Myocyte (in vitro differentiated cells): ENCODE measurements around the gene USP17L15. TPM values are rescaled to one million over a fixed set of nuclear protein-coding genes. Genes with fewer than 3 reads are reported as not detected.
"Not testable (repeated sequence)": the region's sequence is repeated elsewhere in the genome, so short reads cannot be mapped to it uniquely, and the experiment has no call there.

ENCODE experiments used
- DNase-seq: peaks from one replicate; pipeline ENCODE4 v3.0.0-alpha.2; 2012; ENCODE audit warnings: low read depth
- polyA plus RNA-seq: library from polyadenylated mRNA; unstranded; fragments of >200 nt; gene quantifications from one replicate; pipeline ENCODE4 v1.2.1, GENCODE V29; 2012; ENCODE audit warnings: missing spikeins
- total RNA-seq: library from RNA; depleted of rRNA; stranded (reverse); fragments of >200 nt; gene quantifications from 2 replicates; pipeline ENCODE4 v1.2.3, GENCODE V29; 2014

USP17L15 gene, protein sequence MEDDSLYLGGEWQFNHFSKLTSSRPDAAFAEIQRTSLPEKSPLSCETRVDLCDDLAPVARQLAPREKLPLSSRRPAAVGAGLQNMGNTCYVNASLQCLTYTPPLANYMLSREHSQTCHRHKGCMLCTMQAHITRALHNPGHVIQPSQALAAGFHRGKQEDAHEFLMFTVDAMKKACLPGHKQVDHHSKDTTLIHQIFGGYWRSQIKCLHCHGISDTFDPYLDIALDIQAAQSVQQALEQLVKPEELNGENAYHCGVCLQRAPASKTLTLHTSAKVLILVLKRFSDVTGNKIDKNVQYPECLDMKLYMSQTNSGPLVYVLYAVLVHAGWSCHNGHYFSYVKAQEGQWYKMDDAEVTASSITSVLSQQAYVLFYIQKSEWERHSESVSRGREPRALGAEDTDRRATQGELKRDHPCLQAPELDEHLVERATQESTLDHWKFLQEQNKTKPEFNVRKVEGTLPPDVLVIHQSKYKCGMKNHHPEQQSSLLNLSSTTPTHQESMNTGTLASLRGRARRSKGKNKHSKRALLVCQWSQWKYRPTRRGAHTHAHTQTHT
- total RNA-seq = not detected in 2 replicates
- not detected for polyA plus RNA-seq

DNA sequence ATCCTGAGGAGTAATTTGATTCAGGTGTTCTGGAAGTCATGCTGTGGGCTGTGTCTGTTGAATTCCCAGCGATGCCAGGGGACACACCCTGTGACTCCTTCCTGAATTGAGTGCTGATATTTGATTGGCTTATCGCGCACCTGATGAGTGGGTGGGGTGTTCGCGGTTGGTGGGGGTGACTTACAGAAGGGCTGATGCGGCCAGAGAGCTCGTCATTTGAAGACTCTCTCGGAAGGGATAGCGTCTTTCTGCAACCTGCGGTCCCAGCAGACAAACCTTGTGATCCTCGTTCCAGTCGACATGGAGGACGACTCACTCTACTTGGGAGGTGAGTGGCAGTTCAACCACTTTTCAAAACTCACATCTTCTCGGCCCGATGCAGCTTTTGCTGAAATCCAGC is at the start of gene USP17L15:
USP17L15 (plus strand) TSS at position 301 of the 400 bp plus-strand sequence; CDS start at position 301, 0 bp downstream.
- not testable (repeated sequence) for DNase-seq

DNA sequence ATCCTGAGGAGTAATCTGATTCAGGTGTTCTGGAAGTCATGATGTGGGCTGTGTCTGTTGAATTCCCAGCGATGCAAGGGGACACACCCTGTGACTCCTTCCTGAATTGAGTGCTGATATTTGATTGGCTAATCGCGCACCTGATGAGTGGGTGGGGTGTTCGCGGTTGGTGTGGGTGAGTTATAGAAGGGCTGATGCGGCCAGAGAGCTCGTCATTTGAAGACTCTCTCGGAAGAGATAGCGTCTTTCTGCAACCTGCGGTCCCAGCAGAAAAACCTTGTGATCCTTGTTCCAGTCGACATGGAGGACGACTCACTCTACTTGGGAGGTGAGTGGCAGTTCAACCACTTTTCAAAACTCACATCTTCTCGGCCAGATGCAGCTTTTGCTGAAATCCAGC is 23.8 kb upstream of the USP17L15 start, which contains the start of gene USP17L10:
USP17L10 (plus strand) TSS at position 301 of the 400 bp plus-strand sequence; CDS start at position 301, 0 bp downstream.
- DNase-seq = not testable (repeated sequence)

DNA sequence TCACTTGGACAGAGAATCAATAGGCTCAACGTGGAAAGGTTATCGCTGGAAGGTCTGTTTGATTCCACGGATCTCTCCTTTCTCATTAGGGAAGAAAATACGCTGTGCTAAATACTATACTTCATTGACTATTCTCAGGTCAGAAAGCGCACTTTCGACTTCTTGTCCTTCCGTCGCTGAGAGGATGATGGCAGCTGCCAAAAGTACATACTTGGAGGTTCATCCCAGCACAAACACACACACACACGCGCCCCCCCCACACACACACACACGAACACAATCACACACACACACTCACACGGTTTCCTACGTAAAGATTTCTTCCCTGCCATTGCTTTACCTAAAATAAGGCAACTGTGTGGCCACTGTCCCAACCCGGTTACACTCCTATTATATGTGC is 19.5 kb upstream of the USP17L15 start:
- not testable (repeated sequence) for DNase-seq

DNA sequence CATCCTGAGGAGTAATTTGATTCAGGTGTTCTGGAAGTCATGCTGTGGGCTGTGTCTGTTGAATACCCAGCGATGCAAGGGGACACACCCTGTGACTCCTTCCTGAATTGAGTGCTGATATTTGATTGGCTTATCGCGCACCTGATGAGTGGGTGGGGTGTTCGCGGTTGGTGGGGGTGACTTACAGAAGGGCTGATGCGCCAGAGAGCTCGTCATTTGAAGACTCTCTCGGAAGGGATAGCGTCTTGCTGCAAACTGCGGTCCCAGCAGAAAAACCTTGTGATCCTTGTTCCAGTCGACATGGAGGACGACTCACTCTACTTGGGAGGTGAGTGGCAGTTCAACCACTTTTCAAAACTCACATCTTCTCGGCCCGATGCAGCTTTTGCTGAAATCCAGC is 19.1 kb upstream of the USP17L15 start, which contains the start of gene USP17L11:
USP17L11 (plus strand) TSS at position 301 of the 400 bp plus-strand sequence; CDS start at position 301, 0 bp downstream.
- not testable (repeated sequence) for DNase-seq

DNA sequence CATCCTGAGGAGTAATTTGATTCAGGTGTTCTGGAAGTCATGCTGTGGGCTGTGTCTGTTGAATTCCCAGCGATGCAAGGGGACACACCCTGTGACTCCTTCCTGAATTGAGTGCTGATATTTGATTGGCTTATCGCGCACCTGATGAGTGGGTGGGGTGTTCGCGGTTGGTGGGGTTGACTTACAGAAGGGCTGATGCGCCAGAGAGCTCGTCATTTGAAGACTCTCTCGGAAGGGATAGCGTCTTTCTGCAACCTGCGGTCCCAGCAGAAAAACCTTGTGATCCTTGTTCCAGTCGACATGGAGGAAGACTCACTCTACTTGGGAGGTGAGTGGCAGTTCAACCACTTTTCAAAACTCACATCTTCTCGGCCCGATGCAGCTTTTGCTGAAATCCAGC is 14.3 kb upstream of the USP17L15 start, which contains the start of gene USP17L12:
USP17L12 (plus strand) TSS at position 301 of the 400 bp plus-strand sequence; CDS start at position 301, 0 bp downstream.
- not testable (repeated sequence) for DNase-seq

DNA sequence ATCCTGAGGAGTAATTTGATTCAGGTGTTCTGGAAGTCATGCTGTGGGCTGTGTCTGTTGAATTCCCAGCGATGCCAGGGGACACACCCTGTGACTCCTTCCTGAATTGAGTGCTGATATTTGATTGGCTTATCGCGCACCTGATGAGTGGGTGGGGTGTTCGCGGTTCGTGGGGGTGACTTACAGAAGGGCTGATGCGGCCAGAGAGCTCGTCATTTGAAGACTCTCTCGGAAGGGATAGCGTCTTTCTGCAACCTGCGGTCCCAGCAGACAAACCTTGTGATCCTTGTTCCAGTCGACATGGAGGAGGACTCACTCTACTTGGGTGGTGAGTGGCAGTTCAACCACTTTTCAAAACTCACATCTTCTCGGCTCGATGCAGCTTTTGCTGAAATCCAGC is 9.6 kb upstream of the USP17L15 start, which contains the start of gene USP17L13:
USP17L13 (plus strand) TSS at position 301 of the 400 bp plus-strand sequence; CDS start at position 301, 0 bp downstream.
- DNase-seq = not testable (repeated sequence)

DNA sequence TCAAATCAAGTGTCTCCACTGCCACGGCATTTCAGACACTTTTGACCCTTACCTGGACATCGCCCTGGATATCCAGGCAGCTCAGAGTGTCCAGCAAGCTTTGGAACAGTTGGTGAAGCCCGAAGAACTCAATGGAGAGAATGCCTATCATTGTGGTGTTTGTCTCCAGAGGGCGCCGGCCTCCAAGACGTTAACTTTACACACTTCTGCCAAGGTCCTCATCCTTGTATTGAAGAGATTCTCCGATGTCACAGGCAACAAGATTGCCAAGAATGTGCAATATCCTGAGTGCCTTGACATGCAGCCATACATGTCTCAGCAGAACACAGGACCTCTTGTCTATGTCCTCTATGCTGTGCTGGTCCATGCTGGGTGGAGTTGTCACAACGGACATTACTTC is 3.9 kb upstream of the USP17L15 start:
- not testable (repeated sequence) for DNase-seq

DNA sequence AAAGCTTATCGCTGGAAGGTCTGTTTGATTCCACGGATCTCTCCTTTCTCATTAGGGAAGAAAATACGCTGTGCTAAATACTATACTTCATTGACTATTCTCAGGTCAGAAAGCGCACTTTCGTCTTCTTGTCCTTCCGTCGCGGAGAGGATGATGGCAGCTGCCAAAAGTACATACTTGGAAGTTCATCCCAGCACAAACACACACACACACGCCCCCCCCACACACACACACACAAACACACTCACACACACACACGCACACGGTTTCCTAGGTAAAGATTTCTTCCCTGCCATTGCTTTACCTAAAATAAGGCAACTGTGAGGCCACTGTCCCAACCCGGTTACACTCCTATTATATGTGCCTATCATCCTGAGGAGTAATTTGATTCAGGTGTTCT is 4.3 kb downstream of the USP17L15 start:
- not testable (repeated sequence) for DNase-seq

DNA sequence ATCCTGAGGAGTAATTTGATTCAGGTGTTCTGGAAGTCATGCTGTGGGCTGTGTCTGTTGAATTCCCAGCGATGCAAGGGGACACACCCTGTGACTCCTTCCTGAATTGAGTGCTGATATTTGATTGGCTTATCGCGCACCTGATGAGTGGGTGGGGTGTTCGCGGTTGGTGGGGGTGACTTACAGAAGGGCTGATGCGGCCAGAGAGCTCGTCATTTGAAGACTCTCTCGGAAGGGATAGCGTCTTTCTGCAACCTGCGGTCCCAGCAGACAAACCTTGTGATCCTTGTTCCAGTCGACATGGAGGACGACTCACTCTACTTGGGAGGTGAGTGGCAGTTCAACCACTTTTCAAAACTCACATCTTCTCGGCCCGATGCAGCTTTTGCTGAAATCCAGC is 9.4 kb downstream of the USP17L15 start, which contains the start of gene USP17L17:
USP17L17 (plus strand) TSS at position 301 of the 400 bp plus-strand sequence; CDS start at position 301, 0 bp downstream.
- DNase-seq = not testable (repeated sequence)

DNA sequence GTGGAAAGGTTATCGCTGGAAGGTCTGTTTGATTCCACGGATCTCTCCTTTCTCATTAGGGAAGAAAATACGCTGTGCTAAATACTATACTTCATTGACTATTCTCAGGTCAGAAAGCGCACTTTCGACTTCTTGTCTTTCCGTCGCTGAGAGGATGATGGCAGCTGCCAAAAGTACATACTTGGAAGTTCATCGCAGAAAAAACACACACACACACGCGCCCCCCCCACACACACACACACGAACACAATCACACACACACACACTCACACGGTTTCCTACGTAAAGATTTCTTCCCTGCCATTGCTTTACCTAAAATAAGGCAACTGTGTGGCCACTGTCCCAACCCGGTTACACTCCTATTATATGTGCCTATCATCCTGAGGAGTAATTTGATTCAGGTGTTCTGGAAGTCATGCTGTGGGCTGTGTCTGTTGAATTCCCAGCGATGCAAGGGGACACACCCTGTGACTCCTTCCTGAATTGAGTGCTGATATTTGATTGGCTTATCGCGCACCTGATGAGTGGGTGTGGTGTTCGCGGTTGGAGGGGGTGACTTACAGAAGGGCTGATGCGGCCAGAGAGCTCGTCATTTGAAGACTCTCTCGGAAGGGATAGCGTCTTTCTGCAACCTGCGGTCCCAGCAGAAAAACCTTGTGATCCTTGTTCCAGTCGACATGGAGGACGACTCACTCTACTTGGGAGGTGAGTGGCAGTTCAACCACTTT is 13.9 kb downstream of the USP17L15 start, which contains the start of gene USP17L18:
USP17L18 (plus strand) TSS at position 678 of the 728 bp plus-strand sequence; CDS start at position 678, 0 bp downstream.
- not testable (repeated sequence) for DNase-seq

DNA sequence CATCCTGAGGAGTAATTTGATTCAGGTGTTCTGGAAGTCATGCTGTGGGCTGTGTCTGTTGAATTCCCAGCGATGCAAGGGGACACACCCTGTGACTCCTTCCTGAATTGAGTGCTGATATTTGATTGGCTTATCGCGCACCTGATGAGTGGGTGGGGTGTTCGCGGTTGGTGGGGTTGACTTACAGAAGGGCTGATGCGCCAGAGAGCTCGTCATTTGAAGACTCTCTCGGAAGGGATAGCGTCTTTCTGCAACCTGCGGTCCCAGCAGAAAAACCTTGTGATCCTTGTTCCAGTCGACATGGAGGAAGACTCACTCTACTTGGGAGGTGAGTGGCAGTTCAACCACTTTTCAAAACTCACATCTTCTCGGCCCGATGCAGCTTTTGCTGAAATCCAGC is 18.9 kb downstream of the USP17L15 start, which contains the start of gene USP17L19:
USP17L19 (plus strand) TSS at position 301 of the 400 bp plus-strand sequence; CDS start at position 301, 0 bp downstream.
- DNase-seq = not testable (repeated sequence)

DNA sequence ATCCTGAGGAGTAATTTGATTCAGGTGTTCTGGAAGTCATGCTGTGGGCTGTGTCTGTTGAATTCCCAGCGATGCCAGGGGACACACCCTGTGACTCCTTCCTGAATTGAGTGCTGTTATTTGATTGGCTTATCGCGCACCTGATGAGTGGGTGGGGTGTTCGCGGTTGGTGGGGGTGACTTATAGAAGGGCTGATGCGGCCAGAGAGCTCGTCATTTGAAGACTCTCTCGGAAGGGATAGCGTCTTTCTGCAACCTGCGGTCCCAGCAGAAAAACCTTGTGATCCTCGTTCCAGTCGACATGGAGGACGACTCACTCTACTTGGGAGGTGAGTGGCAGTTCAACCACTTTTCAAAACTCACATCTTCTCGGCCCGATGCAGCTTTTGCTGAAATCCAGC is 23.6 kb downstream of the USP17L15 start, which contains the start of gene USP17L20:
USP17L20 (plus strand) TSS at position 301 of the 400 bp plus-strand sequence; CDS start at position 301, 0 bp downstream.
- DNase-seq = not testable (repeated sequence)

DNA sequence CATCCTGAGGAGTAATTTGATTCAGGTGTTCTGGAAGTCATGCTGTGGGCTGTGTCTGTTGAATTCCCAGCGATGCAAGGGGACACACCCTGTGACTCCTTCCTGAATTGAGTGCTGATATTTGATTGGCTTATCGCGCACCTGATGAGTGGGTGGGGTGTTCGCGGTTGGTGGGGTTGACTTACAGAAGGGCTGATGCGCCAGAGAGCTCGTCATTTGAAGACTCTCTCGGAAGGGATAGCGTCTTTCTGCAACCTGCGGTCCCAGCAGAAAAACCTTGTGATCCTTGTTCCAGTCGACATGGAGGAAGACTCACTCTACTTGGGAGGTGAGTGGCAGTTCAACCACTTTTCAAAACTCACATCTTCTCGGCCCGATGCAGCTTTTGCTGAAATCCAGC is 28.4 kb downstream of the USP17L15 start, which contains the start of gene USP17L21:
USP17L21 (plus strand) TSS at position 301 of the 400 bp plus-strand sequence; CDS start at position 301, 0 bp downstream.
- not testable (repeated sequence) for DNase-seq

DNA sequence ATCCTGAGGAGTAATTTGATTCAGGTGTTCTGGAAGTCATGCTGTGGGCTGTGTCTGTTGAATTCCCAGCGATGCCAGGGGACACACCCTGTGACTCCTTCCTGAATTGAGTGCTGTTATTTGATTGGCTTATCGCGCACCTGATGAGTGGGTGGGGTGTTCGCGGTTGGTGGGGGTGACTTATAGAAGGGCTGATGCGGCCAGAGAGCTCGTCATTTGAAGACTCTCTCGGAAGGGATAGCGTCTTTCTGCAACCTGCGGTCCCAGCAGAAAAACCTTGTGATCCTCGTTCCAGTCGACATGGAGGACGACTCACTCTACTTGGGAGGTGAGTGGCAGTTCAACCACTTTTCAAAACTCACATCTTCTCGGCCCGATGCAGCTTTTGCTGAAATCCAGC is 33.1 kb downstream of the USP17L15 start, which contains the start of gene USP17L22:
USP17L22 (plus strand) TSS at position 301 of the 400 bp plus-strand sequence; CDS start at position 301, 0 bp downstream.
- DNase-seq = not testable (repeated sequence)

DNA sequence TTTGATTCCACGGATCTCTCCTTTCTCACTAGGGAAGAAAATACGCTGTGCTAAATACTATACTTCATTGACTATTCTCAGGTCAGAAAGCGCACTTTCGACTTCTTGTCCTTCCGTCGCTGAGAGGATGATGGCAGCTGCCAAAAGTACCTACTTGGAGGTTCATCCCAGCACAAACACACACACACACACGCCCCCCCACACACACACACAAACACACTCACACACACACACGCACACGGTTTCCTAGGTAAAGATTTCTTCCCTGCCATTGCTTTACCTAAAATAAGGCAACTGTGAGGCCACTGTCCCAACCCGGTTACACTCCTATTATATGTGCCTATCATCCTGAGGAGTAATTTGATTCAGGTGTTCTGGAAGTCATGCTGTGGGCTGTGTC is 37.5 kb downstream of the USP17L15 start:
- DNase-seq = not testable (repeated sequence)

Other genes starting within 250 kb of the USP17L15 start
- gene FAM90A26, start 64.0 kb upstream of the USP17L15 start, total RNA-seq = not detected in 2 replicates
- gene USP17L10, start 23.7 kb upstream of the USP17L15 start, total RNA-seq = not detected in 2 replicates
- not detected in 2 replicates for gene USP17L11, start 19.0 kb upstream of the USP17L15 start, total RNA-seq
- not detected in 2 replicates for gene USP17L12, start 14.2 kb upstream of the USP17L15 start, total RNA-seq
- not detected in 2 replicates for gene USP17L13, start 9.5 kb upstream of the USP17L15 start, total RNA-seq
- not detected in 2 replicates for gene USP17L17, start 9.5 kb downstream of the USP17L15 start, total RNA-seq
- gene USP17L18, start 14.2 kb downstream of the USP17L15 start, total RNA-seq = not detected in 2 replicates
- gene USP17L19, start 19.0 kb downstream of the USP17L15 start, total RNA-seq = not detected in 2 replicates
- gene USP17L20, start 23.7 kb downstream of the USP17L15 start, total RNA-seq = not detected in 2 replicates
- gene USP17L21, start 28.5 kb downstream of the USP17L15 start, total RNA-seq = not detected in 2 replicates
- not detected in 2 replicates for gene USP17L22, start 33.2 kb downstream of the USP17L15 start, total RNA-seq
- not detected in 2 replicates for gene USP17L24, start 90.8 kb downstream of the USP17L15 start, total RNA-seq
- not detected in 2 replicates for gene USP17L25, start 95.5 kb downstream of the USP17L15 start, total RNA-seq
- not detected in 2 replicates for gene USP17L26, start 100.3 kb downstream of the USP17L15 start, total RNA-seq
- gene USP17L5, start 105.0 kb downstream of the USP17L15 start, total RNA-seq = not detected in 2 replicates
- not detected in 2 replicates for gene USP17L27, start 109.8 kb downstream of the USP17L15 start, total RNA-seq
- not detected in 2 replicates for gene USP17L28, start 114.5 kb downstream of the USP17L15 start, total RNA-seq
- gene USP17L29, start 119.3 kb downstream of the USP17L15 start, total RNA-seq = not detected in 2 replicates
- gene USP17L30, start 128.7 kb downstream of the USP17L15 start, total RNA-seq = not detected in 2 replicates
- gene DEFB131A, start 210.0 kb downstream of the USP17L15 start, total RNA-seq = not detected in 2 replicates